NCI-H446 (cell line): ENCODE results near the gene MRPL20.
"Not testable (repeated sequence)": the region's sequence is repeated elsewhere in the genome, so short reads cannot be mapped to it uniquely, and the experiment has no call there.

ENCODE experiments used
- DNase-seq, 2 experiments: peaks; one replicate each; lab custom pipeline; 2025; lab: John Stamatoyannopoulos, UW

The MRPL20 gene

DNA sequence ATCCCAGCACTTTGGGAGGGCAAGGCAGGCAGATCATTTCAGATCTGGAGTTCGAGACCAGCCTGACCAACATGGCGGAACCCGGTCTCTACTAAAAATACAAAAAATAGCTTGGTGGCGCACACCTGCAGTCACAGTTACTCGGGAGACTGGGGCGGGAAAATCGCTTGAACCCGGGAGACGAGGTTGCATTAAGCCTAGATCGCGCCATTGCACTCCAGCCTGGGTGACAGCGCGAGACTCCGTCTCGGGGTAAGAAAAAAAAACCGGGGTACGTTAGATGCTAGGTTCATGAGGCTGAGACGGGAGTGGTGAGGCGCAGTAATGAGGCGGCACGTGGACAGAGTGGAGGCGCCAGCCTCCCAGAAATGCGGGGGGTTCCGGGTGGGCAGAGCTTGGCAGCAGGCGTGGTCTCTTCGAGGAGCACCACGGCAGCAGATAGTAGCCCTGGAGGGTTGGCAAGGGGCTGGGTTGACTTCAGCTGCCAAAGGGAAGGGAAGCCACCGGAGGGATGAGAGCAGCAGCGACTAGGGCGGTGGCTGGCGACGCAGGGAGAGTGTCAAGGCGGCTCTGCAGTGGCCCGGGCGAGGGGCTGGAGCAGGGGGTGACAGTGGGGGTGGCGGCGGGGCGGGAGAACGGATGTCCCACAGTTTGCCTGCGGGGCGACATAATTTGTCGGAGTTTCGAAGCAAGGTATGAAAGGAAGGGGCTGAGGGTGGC is 832 bp downstream of the MRPL20 start:
- no peak for DNase-seq

GRCh38 chr1:1403653-1404052 is 3.4 kb downstream of the MRPL20 start:
- no peak for DNase-seq

DNA sequence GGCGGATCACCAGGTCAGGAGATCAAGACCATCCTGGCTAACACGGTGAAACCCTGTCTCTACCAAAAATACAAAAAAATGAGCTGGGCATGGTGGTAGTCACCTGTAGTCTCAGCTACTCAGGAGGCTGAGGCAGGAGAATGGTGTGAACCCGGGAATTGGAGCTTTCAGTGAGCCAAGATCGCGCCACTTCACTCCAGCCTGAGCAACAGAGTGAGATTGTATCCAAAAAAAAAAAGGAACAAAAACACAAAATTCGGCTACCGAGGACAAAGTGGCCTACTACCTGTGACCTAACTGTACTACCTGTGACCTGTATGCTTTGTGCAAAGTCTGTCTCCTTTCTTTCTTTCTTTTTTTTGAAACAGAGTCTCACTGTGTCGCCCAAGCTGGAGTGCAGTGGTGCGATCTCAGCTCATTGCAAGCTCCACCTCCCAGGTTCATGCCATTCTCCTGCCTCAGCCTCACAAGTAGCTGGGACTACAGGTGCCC is 4.1 kb downstream of the MRPL20 start:
- not testable (repeated sequence) for DNase-seq

- peak in 1 of 2 experiments; percentile 59 for DNase-seq
These were observed 4.8 kb downstream of the MRPL20 start for GRCh38 chr1:1402072-1402900.

DNA sequence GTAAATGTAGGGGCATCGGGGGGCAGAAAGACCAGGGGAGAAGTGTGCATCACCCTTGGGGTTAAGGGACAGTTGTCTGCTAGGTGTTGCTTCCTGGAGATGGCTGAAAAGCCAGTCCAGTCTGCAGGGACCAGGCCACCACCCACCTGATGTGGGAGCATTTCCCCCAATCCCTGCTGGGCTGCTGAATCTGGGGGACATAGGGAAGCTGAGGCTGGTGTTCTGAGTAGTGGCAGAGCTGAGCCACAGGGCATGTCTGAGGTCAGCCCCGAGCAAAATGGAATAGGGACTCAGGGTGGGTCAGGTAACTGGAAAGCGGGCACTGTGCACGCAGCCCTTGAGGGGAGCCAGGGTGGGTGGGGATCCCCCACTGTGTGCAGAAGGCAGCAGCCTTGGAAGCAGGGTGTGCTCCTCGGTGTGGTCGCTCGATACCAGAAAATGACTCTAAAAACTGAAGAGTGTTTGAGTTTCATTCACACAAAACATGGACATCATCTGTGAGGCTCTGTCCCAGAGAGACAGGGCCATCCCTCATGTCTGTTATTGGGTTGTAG is 5.6 kb downstream of the MRPL20 start:
- DNase-seq: no peak

DNA sequence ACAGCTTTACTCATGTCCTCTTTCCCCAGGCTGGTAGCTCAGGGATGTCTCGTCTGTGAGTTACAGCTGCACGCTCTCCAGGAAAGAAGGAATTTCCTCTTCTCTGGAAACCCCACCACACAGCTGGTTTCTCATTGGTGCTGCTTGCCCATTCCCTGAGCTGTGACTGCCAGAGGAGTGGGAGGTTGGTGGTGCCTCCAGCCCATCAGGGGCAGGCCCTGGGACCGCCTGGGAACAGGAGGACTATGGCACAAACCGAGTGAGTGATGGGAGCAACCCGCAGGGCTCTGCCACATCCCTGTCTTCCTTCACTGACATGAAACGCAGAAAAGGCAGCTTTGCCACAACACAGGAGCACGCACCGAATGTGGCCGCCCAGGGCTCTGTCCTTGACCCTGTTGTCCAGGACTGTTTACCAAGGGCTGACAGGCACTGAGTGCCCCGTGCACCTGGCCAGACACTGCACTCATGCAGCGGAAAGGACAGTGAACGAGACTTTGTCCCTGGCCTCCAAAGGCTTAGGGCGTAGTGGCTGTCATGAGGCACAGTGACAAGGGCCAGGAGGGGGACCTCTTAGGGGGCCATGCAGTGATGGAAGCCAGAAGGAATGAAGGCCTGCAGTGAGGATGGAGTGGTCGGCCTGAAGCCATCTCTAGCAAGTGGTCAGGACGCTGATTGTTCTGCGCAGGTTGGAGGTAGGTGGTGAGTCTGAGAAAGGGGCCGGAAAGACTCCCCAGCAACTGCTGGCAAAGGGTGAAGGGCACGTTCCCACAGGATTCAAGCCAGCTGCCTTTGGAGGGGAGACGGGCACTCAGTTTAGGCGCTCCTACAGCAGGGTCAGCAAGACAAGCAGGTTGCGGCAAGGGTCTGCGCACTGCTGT is 6.3 kb downstream of the MRPL20 start:
- no peak for DNase-seq

DNA sequence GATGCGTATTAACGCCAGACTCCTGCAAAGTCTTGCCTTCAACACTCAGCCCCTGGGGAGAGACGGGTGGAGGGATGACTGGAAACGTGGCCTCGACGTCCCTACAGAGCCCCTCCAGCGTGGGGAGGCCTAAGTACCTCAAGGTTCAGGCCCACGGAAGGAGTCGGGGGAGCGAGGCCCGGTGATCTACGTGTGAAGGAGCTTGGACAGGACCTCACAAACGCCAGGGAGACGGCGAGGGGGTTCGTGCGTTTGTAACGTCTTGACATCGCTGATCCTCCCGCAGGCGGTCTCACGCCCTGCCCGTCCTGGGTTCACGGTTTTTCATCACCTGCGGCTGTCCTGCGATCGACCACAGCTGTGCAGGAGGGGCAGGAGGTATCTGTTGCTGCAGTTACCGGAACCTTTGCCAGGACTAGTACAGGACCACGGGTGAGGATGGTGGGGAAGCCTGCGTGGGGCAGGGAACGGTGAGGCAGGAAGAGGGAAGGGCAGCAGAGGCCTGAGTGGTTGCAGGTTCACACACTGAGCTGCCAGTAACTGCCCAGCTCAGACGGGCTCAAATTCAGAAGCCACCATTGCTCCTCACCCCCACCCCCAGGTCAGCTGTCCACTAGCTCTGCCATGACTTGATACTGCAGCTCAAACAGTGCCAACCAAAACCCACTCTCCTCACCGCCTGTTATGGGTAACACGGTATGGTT is 7.1 kb downstream of the MRPL20 start:
- DNase-seq: no peak

DNA sequence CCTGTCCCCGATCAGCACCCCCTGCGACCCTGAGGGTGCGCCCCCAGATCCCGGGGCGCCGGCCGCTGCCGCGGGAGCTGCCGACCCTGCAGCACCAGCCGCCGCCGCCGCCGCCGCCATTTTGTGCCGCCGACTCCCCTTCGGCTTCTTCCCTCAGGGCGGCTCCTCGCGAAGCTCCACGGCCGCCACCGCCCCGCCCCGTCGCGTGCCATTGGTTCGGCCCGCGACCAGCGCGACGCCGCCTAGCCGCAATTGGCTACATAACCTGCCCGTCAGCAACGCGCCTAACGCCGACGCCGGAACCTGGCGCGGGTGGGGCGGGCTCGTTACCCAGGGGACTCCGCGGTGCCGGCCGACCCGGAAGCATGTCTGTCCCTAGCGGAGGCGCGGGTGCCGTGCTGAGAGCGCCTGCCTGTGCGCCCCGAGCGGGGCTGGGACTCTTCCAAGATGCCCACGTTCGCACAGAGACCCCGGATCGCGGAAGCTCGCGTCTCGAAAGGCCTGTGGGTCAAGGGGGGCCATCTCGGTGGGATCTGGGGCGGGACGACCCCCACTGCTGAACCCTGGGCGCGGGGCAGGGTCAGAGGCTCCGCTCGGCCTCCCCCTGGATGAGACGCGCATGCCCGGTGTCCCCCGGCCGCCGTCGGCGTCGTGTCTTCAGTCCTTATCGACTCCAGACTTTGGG is 7.8 kb downstream of the MRPL20 start, which contains the start of gene CCNL2:
Gene CCNL2 (minus strand): TSS at position 149 of the 685 bp plus-strand sequence. CDS start 29 bp downstream, at position 120.
- DNase-seq: peak; percentile 98 to 100

DNA sequence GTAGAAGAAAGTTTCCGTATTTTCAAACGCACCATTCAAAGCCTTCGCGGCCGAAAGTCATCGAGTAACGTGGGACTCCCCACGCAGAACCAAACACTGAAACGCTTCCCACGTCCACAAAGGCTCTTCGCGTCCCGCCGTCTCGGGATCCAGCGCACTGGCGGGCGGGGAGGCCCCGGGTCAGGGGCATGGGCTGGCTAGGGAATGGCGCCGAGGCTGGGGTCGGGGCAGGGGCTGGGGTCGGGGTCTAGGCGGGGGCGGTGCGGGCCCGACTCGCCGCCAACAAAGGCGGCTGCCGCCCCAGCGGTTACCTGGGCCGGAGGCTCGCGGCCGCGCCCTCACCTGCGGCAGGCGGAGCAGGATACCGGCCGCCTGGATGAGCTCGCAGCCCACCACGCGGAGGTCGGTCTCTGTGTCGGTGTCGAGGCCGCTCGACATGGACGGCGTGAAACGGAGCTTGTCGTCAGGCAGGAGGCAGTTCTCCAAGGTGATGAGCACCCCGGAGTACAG is 8.4 kb downstream of the MRPL20 start:
- DNase-seq: no peak

- no peak for DNase-seq
These were observed 9.1 kb downstream of the MRPL20 start for GRCh38 chr1:1397839-1398523.

DNA sequence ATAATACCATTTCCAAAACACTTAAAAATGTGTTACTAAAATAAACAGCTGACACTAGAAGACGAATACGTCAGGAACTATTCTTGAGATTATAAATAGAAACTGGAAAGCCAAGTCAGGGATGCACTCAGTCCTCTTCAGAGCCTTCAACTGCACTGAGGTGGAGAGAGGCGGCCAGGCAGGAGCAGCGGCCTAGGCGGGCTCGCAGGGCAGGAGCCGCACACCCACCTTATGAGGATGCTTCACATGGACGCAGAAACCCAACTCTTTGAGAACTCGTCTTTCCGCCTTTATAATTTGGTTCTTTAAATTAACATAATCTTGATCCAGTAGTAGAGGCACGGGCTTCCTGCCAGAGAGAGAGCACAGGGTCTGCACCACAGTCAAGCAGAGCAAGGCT is 11.9 kb downstream of the MRPL20 start:
- DNase-seq: no peak

- no peak for DNase-seq
These were observed 13.0 kb downstream of the MRPL20 start for GRCh38 chr1:1394116-1394515.

DNA sequence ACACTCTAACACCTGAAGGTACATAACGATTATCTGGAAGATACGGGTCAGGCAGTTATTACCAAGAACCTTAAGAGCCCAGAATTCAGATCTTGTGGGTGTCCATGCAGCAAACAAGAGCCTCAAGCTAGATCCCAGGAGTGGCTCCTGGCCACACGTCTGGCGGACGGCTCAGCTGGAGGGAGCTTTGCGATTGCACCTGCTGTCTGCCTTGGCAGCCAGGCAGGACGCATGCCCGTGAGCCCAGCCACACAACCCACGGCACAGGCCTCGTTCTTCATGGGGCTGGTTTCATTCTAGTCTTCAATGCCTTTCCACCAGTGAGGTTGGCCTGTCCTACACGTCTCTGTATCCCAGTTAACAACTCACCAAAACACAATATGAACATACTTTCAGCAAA is 13.7 kb downstream of the MRPL20 start:
- DNase-seq: no peak

DNA sequence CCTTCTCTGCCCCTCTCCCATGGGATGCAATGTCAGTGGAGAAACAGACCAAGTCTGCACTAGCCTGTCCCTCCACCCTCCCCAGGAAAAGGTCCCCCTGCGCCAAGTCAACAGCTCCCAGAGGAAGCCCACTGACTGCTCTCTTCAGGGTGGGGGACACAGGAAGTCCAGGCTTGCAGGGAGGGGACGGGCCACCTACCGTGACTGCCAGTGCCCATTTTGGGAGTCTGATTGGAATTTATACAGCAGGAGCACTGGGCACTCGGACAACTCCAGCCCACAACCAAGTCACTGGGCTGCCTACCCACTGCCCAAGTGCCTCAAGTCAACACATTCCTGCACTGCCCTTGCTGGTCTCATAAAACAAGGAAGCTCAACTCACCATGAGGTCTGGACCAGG is 14.1 kb downstream of the MRPL20 start:
- no peak for DNase-seq

DNA sequence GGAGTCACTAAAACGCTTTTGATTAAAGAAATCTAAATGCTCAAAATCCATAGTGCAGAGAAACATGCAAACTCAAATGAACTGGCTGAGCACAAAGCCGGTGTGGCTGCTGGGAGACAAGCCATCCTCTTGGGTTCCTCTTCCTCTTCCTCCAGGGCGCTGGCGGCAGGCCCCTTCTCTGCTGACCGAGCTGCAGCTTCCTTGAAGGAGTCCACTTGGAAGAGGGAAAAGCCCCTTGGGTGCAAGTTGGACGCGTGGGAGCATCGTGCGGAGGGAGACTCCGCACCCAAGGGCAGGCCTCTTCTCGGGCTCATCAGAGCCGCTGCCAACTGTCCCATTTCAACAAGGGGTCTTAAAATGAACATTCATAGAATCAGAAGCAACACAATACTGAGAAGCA is 15.9 kb downstream of the MRPL20 start:
- DNase-seq: no peak

GRCh38 chr1:1390675-1391074 is 16.4 kb downstream of the MRPL20 start:
- DNase-seq: no peak

GRCh38 chr1:1388078-1388472 is 19.0 kb downstream of the MRPL20 start:
- no peak for DNase-seq

GRCh38 chr1:1387098-1388077 is 19.7 kb downstream of the MRPL20 start:
- no peak for DNase-seq

GRCh38 chr1:1385931-1386330 is 21.2 kb downstream of the MRPL20 start:
- DNase-seq: no peak
